Right kidney (tissue), 9 donors: ENCODE data around the gene ELOA.
A peak's percentile ranks its signal among the peaks of the same experiment; 100 is the strongest.

ENCODE experiments used
- DNase-seq: peaks from one replicate; pipeline ENCODE4 v3.0.0-alpha.2; 2016
- long read RNA-seq, 8 donors: transcript quantifications; one replicate each; lab custom pipeline, GENCODE V29; 2026

ELOA gene
- long read RNA-seq, donor 1, full-length matches to known transcripts, result 4 of 25 reads
- long read RNA-seq, donor 1, partial matches to known transcripts, result 21 of 25 reads
- long read RNA-seq, donor 1, other reads (novel, unspliced or antisense), result 0 of 25 reads
- long read RNA-seq, donor 2, partial matches to known transcripts, result 7 of 7 reads
- long read RNA-seq, donor 2, other reads (novel, unspliced or antisense), result 0 of 7 reads
- long read RNA-seq, donor 3, result 0 reads
- long read RNA-seq, donor 4, full-length matches to known transcripts, result 3 of 51 reads
- long read RNA-seq, donor 4, partial matches to known transcripts, result 48 of 51 reads
- long read RNA-seq, donor 4, other reads (novel, unspliced or antisense), result 0 of 51 reads
- long read RNA-seq, donor 5, full-length matches to known transcripts, result 4 of 16 reads
- long read RNA-seq, donor 5, partial matches to known transcripts, result 12 of 16 reads
- long read RNA-seq, donor 5, other reads (novel, unspliced or antisense), result 0 of 16 reads
- long read RNA-seq, donor 6, full-length matches to known transcripts, result 3 of 17 reads
- long read RNA-seq, donor 6, partial matches to known transcripts, result 14 of 17 reads
- long read RNA-seq, donor 6, other reads (novel, unspliced or antisense), result 0 of 17 reads
- long read RNA-seq, donor 7, full-length matches to known transcripts, result 6 of 173 reads
- long read RNA-seq, donor 7, partial matches to known transcripts, result 125 of 173 reads
- long read RNA-seq, donor 7, other reads (novel, unspliced or antisense), result 42 of 173 reads
- long read RNA-seq, donor 8, full-length matches to known transcripts, result 2 of 10 reads
- long read RNA-seq, donor 8, partial matches to known transcripts, result 8 of 10 reads
- long read RNA-seq, donor 8, other reads (novel, unspliced or antisense), result 0 of 10 reads

GRCh38 chr1:23743287-23744152, at the start of gene ELOA:
TSS of gene ELOA (plus strand) at chr1:23743471. CDS start at chr1:23743504, 33 bp downstream.
- peak; percentile 85 for DNase-seq

GRCh38 chr1:23693599-23693998, 49.7 kb upstream of the ELOA start:
- no peak for DNase-seq

GRCh38 chr1:23694371-23694770, 48.9 kb upstream of the ELOA start:
- DNase-seq, result no peak

GRCh38 chr1:23695667-23696066, 47.6 kb upstream of the ELOA start:
- no peak for DNase-seq

- DNase-seq, result no peak
Observed at GRCh38 chr1:23696335-23696989, 46.8 kb upstream of the ELOA start.

- no peak for DNase-seq
Observed at GRCh38 chr1:23698466-23698865, 44.8 kb upstream of the ELOA start.

- no peak for DNase-seq
Observed at GRCh38 chr1:23699280-23700179, 43.7 kb upstream of the ELOA start.

- no peak for DNase-seq
Observed at GRCh38 chr1:23701310-23701709, 42.0 kb upstream of the ELOA start.

GRCh38 chr1:23701996-23702395, 41.3 kb upstream of the ELOA start:
- DNase-seq, result no peak

GRCh38 chr1:23704834-23705495, 38.3 kb upstream of the ELOA start:
- no peak for DNase-seq

GRCh38 chr1:23709229-23709628, 34.0 kb upstream of the ELOA start:
- DNase-seq, result no peak

GRCh38 chr1:23718482-23718881, 24.8 kb upstream of the ELOA start:
- DNase-seq, result no peak

- no peak for DNase-seq
Observed at GRCh38 chr1:23719162-23719820, 24.0 kb upstream of the ELOA start.

- no peak for DNase-seq
Observed at GRCh38 chr1:23720256-23720995, 22.8 kb upstream of the ELOA start.

- no peak for DNase-seq
Observed at GRCh38 chr1:23722652-23723051, 20.6 kb upstream of the ELOA start.

GRCh38 chr1:23726686-23727085, 16.6 kb upstream of the ELOA start:
- DNase-seq, result no peak

GRCh38 chr1:23727362-23727811, 15.9 kb upstream of the ELOA start:
- DNase-seq, result no peak

- DNase-seq, result no peak
Observed at GRCh38 chr1:23732363-23733224, 10.7 kb upstream of the ELOA start.
